ENCODE measurements around the gene MAP4K5. TPM values are rescaled to one million over a fixed set of nuclear protein-coding genes. Genes with fewer than 3 reads are reported as not detected.
"Not testable (repeated sequence)": the region's sequence is repeated elsewhere in the genome, so short reads cannot be mapped to it uniquely, and the experiment has no call there.

The MAP4K5 gene
- total RNA-seq, 1 experiment from 2014 or later: 48.4 TPM

- H3K4me1 ChIP-seq: peaks cover 2% of the 10 kb centered on the region; the same call in 1 of the 2 replicates
- H3K9me3 ChIP-seq: no peaks in the 10 kb centered on the region
- POLR2A ChIA-PET: no interaction called here
- BruUV-seq (replicated peaks): no TSS peak
- no peak for TF ChIP-seq CTCF (IDR thresholded peaks at IDR 0.05; ENCODE audit: insufficient read depth in 1 of 2, low read depth in 1 of 2, low read length in 1 of 2, severe bottlenecking in 1 of 2, unreplicated experiment in 1 of 2)
- Mint-ChIP-seq H3K9me3 (ENCODE audit: unreplicated experiment) (no peaks in the 10 kb centered on the region), H3K27me3 (ENCODE audit: insufficient read depth, unreplicated experiment) (no peaks in the 10 kb centered on the region), H3K27ac (ENCODE audit: unreplicated experiment) (no peak overlapping the region), H3K36me3 (ENCODE audit: insufficient read depth, unreplicated experiment) (peaks cover under 1% of the 10 kb centered on the region), H3K4me1 (ENCODE audit: low read depth, unreplicated experiment) (no peaks in the 10 kb centered on the region), H3K4me3 (ENCODE audit: unreplicated experiment) (no peak overlapping the region)
- H3K27me3 ChIP-seq (replicated peaks; ENCODE audit: control insufficient read depth, insufficient read depth, low read length): no peaks in the 10 kb centered on the region
- no peak for DNase-seq
- intact Hi-C loops (cut with micrococcal nuclease; ENCODE audit: unreplicated experiment): no loop called here
- H3K36me3 ChIP-seq (ENCODE audit: control insufficient read depth, insufficient read depth, low read length): no peaks in the 10 kb centered on the region
- no peak overlapping the region for H3K4me3 ChIP-seq (ENCODE audit: low read depth, low read length)
- CTCF ChIA-PET: no interaction called here
These were observed 16.3 kb downstream of the MAP4K5 start for GRCh38 chr14:50516091-50516490.

DNA sequence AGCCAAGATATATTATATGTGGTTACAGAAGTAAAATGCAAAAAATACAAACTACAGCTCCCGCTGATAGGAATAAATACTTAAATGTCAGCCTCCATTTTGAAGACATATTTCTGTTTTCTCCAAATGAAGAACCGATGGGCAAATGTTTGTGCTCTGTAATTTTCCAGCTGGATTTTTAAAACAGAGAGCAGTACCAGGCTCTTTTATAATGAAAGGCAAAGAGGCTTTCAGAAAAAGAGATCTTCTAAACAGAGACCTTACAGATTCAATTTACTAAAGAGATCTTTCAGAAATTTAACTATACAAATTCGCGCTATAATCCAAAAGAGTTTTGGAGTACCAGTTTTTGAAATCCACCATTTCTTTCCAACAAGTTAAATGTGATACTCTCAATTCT is 19.9 kb downstream of the MAP4K5 start:
- no peaks in the 10 kb centered on the region for H3K9me3 Mint-ChIP-seq (ENCODE audit: unreplicated experiment)
- Histone ChIP-seq H3K9me3 (no peaks in the 10 kb centered on the region), H3K4me1 (no peaks in the 10 kb centered on the region), H3K36me3 (ENCODE audit: control insufficient read depth, insufficient read depth, low read length) (no peaks in the 10 kb centered on the region), H3K27me3 (replicated peaks; ENCODE audit: control insufficient read depth, insufficient read depth, low read length) (no peaks in the 10 kb centered on the region), H3K4me3 (ENCODE audit: low read depth, low read length) (no peak overlapping the region)
- H3K27me3 Mint-ChIP-seq (ENCODE audit: insufficient read depth, unreplicated experiment): no peaks in the 10 kb centered on the region
- H3K4me1 Mint-ChIP-seq (ENCODE audit: low read depth, unreplicated experiment): no peaks in the 10 kb centered on the region
- H3K27ac Mint-ChIP-seq (ENCODE audit: unreplicated experiment): no peak overlapping the region
- BruUV-seq (replicated peaks): no TSS peak
- ChIA-PET POLR2A (no interaction called here), CTCF (no interaction called here)
- H3K4me3 Mint-ChIP-seq (ENCODE audit: unreplicated experiment): no peak overlapping the region
- H3K36me3 Mint-ChIP-seq (ENCODE audit: insufficient read depth, unreplicated experiment): peaks cover 8% of the 10 kb centered on the region
- DNase-seq: no peak
- TF ChIP-seq CTCF (IDR thresholded peaks at IDR 0.05; ENCODE audit: insufficient read depth in 1 of 2, low read depth in 1 of 2, low read length in 1 of 2, severe bottlenecking in 1 of 2, unreplicated experiment in 1 of 2): no peak
- intact Hi-C loops (cut with micrococcal nuclease; ENCODE audit: unreplicated experiment): no loop called here

GRCh38 chr14:50510157-50510556 is 22.2 kb downstream of the MAP4K5 start:
- no peak for DNase-seq
- H3K4me1 ChIP-seq: no peaks in the 10 kb centered on the region
- ChIA-PET CTCF (no interaction called here), POLR2A (no interaction called here)
- H3K36me3 Mint-ChIP-seq (ENCODE audit: insufficient read depth, unreplicated experiment): peaks cover 12% of the 10 kb centered on the region
- H3K9me3 ChIP-seq: no peaks in the 10 kb centered on the region
- H3K36me3 ChIP-seq (ENCODE audit: control insufficient read depth, insufficient read depth, low read length): no peaks in the 10 kb centered on the region
- H3K27me3 ChIP-seq (replicated peaks; ENCODE audit: control insufficient read depth, insufficient read depth, low read length): no peaks in the 10 kb centered on the region
- H3K4me3 ChIP-seq (ENCODE audit: low read depth, low read length): no peak overlapping the region
- H3K4me3 Mint-ChIP-seq (ENCODE audit: unreplicated experiment): no peak overlapping the region
- H3K27ac Mint-ChIP-seq (ENCODE audit: unreplicated experiment): no peak overlapping the region
- intact Hi-C loops (cut with micrococcal nuclease; ENCODE audit: unreplicated experiment): no loop called here
- no peaks in the 10 kb centered on the region for H3K9me3 Mint-ChIP-seq (ENCODE audit: unreplicated experiment)
- H3K4me1 Mint-ChIP-seq (ENCODE audit: low read depth, unreplicated experiment): no peaks in the 10 kb centered on the region
- BruUV-seq (replicated peaks): no TSS peak
- TF ChIP-seq CTCF (IDR thresholded peaks at IDR 0.05; ENCODE audit: insufficient read depth in 1 of 2, low read depth in 1 of 2, low read length in 1 of 2, severe bottlenecking in 1 of 2, unreplicated experiment in 1 of 2): no peak
- no peaks in the 10 kb centered on the region for H3K27me3 Mint-ChIP-seq (ENCODE audit: insufficient read depth, unreplicated experiment)

DNA sequence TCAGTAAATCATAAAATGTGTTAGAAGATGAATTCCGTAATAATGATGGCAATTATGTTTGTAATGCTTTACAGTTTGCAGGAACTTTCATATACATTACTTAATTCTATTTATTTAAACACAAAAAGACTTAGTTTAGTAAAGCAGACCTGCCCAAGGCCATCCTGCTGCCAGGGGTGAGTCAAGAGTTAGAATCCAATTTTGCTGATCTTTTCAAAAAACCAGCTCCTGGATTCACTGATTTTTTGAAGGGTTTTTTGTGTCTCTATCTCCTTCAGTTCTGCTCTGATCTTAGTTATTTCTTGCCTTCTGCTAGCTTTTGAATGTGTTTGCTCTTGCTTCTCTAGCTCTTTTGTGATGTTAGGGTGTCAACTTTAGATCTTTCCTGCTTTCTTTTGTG is 25.3 kb downstream of the MAP4K5 start:
- CTCF ChIA-PET; H3K27ac Mint-ChIP-seq (ENCODE audit: unreplicated experiment); POLR2A ChIA-PET; DNase-seq; H3K4me1 ChIP-seq; H3K27me3 ChIP-seq (replicated peaks; ENCODE audit: control insufficient read depth, insufficient read depth, low read length); H3K4me3 ChIP-seq (ENCODE audit: low read depth, low read length); H3K4me3 Mint-ChIP-seq (ENCODE audit: unreplicated experiment); H3K4me1 Mint-ChIP-seq (ENCODE audit: low read depth, unreplicated experiment); H3K9me3 Mint-ChIP-seq (ENCODE audit: unreplicated experiment); H3K9me3 ChIP-seq; H3K27me3 Mint-ChIP-seq (ENCODE audit: insufficient read depth, unreplicated experiment); BruUV-seq (replicated peaks); H3K36me3 ChIP-seq (ENCODE audit: control insufficient read depth, insufficient read depth, low read length); intact Hi-C loops (cut with micrococcal nuclease; ENCODE audit: unreplicated experiment): not testable (repeated sequence)
- H3K36me3 Mint-ChIP-seq (ENCODE audit: insufficient read depth, unreplicated experiment): peaks cover 12% of the 10 kb centered on the region

Data from Caco-2 (cell line).